Astrocyte of the spinal cord (primary cell): ENCODE measurements around the gene PRKAG2.
A peak's percentile ranks its signal among the peaks of the same experiment; 100 is the strongest.
"Not testable (repeated sequence)": the region's sequence is repeated elsewhere in the genome, so short reads cannot be mapped to it uniquely, and the experiment has no call there.

Source experiments
- DNase-seq: peaks from one replicate; pipeline ENCODE4 v3.0.0; 2011; ENCODE audit warnings: low read depth, low spot score
- H3K4me3 ChIP-seq: 2 replicates; pipeline ENCODE4 v1.5.1; 2011; ENCODE audit warnings: low read depth, mild to moderate bottlenecking, low read length, moderate library complexity
- CTCF ChIP-seq: IDR thresholded peaks from 2 replicates; pipeline ENCODE4 v1.5.1; 2012; ENCODE audit warnings: low read depth, mild to moderate bottlenecking, low read length, inconsistent platforms
- in situ Hi-C: cut with HindIII; loops from 2 replicates; pipeline ENCODE4 v1.10.0; 2017; ENCODE audit warnings: low sequenced_read_pairs

PRKAG2 gene

GRCh38 chr7:151581741-151582140, 295.2 kb downstream of the PRKAG2 start:
- no peak for TF ChIP-seq CTCF

GRCh38 chr7:151579644-151580043, 297.3 kb downstream of the PRKAG2 start:
- no peak for DNase-seq
- in situ Hi-C loops: no loop called here
- no peak overlapping the region for H3K4me3 ChIP-seq
- no peak for TF ChIP-seq CTCF

More at GRCh38 chr7:151581741-151582140, 295.2 kb downstream of the PRKAG2 start:
- DNase-seq: no peak
- no peak overlapping the region for H3K4me3 ChIP-seq
- in situ Hi-C loops: no loop called here

GRCh38 chr7:151575410-151575809, 301.5 kb downstream of the PRKAG2 start:
- TF ChIP-seq CTCF: no peak
- in situ Hi-C loops: no loop called here
- no peak for DNase-seq
- no peak overlapping the region for H3K4me3 ChIP-seq

- in situ Hi-C loops, H3K4me3 ChIP-seq: not testable (repeated sequence)
- peak; percentile 40 for DNase-seq
Measured at GRCh38 chr7:151573046-151573445, 303.9 kb downstream of the PRKAG2 start.

GRCh38 chr7:151572136-151572535, 304.8 kb downstream of the PRKAG2 start:
- in situ Hi-C loops: no loop called here
- no peak overlapping the region for H3K4me3 ChIP-seq
- no peak for DNase-seq
- no peak for TF ChIP-seq CTCF

- H3K4me3 ChIP-seq: no peak overlapping the region
- no peak for TF ChIP-seq CTCF
- DNase-seq: no peak
- in situ Hi-C loops: no loop called here
Measured at GRCh38 chr7:151571471-151571870, 305.4 kb downstream of the PRKAG2 start.

GRCh38 chr7:151570366-151570915, 306.5 kb downstream of the PRKAG2 start:
- peak; percentile 33 for DNase-seq
- H3K4me3 ChIP-seq: no peak overlapping the region
- in situ Hi-C loops: no loop called here
- peak; percentile 53 for TF ChIP-seq CTCF
